H1 (cell line): ENCODE measurements around the gene IL21R. TPM values are rescaled to one million over a fixed set of nuclear protein-coding genes. Genes with fewer than 3 reads are reported as not detected.

Experiments
- CHD7 ChIP-seq: fragments of 300-600 bp; sonication (generic); IDR thresholded peaks from 2 replicates; pipeline ENCODE4 v1.7.1; 2012; ENCODE audit warnings: low read length, moderate library complexity, mild to moderate bottlenecking, inconsistent platforms; ENCODE audit not compliant: insufficient replicate concordance
- HDAC6 ChIP-seq: IDR thresholded peaks from one replicate; pipeline ENCODE4 v1.7.1; 2012; ENCODE audit warnings: low read depth, mild to moderate bottlenecking, inconsistent platforms, low read length, moderate library complexity
- JUND ChIP-seq: IDR thresholded peaks from 2 replicates; pipeline ENCODE4 v1.6.1; 2011; ENCODE audit warnings: mild to moderate bottlenecking, improper control_type of control experiment, low read length
- RNF2 ChIP-seq: fragments of 200-900, 300-1000 bp; sonication (generic); IDR thresholded peaks from 2 replicates; pipeline ENCODE4 v1.7.1; 2016; ENCODE audit warnings: borderline replicate concordance, low read depth, mild to moderate bottlenecking, antibody characterized with exemption, low read length; ENCODE audit not compliant: poor library complexity, severe bottlenecking; ENCODE audit errors: missing control alignments
- SIX5 ChIP-seq: IDR thresholded peaks from 2 replicates; pipeline ENCODE4 v1.6.1; 2011; ENCODE audit warnings: mild to moderate bottlenecking, low read depth, low read length
- SRF ChIP-seq: IDR thresholded peaks from 2 replicates; pipeline ENCODE4 v1.6.1; 2011; ENCODE audit warnings: mild to moderate bottlenecking, low read depth, low read length, moderate library complexity
- TEAD4 ChIP-seq: IDR thresholded peaks from 2 replicates; pipeline ENCODE4 v1.6.1; 2012; ENCODE audit warnings: low read depth, low read length, inconsistent platforms, mixed read lengths
- ZNF274 ChIP-seq: IDR thresholded peaks from 2 replicates; pipeline ENCODE4 v1.7.0; 2012; ENCODE audit warnings: low read length, borderline replicate concordance; ENCODE audit errors: extremely low read depth
- polyA plus RNA-seq, 7 experiments: library from polyadenylated mRNA; depleted of rRNA in 3 of 7; stranded (reverse) in 5 of 7; unstranded in 2 of 7; fragments of >200 nt in 5 of 7; fragments of 200-250 nt in 2 of 7; gene quantifications; 1 replicate in 5 of 7; 2 replicates in 1 of 7; 4 replicates in 1 of 7; pipeline versions ENCODE4 v1.2.1 to v1.2.3, GENCODE V29; 2011 to 2013; ENCODE audit warnings: missing spikeins in 2 of 7, mixed read lengths in 2 of 7
- total RNA-seq: library from RNA; stranded (reverse); fragmentation: NEBNext Ultra II Directional; extraction: Animal tissue kit (Norgen Biotek cat#: 25700); gene quantifications from 2 replicates; pipeline ENCODE4 v1.2.1, GENCODE V29; 2021

IL21R gene
- total and polyA plus RNA-seq, 2 of the 8 experiments (the other 6 are each of a cell fraction or from before 2014, with no cell fraction given), result 0.34 to 0.70 TPM

DNA sequence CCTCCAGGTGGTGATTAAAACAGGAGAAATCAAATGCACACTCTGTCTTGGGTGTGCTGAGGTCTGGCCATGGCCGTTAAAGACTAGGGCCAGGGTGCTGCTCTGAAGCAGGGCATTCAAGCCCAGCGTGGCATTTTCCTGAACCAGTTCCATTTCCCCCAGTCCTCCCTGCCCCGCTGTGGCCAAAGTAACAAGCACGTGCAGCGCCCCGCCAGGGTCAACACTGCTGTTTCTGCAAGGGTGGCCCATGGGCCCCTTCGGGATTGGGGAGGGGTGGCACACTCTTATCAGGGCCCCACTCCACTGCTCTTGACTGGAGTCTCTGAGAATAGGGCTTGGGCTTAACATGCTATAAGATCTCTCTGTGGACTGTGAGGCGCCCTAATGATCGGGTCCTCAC is 72.9 kb downstream of the IL21R start (continued):
- TF ChIP-seq CHD7 (no peak), SRF (no peak), ZNF274 (no peak), SIX5 (no peak), RNF2 (no peak), HDAC6 (no peak), JUND (no peak), TEAD4 (no peak)
